ENCODE measurements around the gene KAZN. TPM values are rescaled to one million over a fixed set of nuclear protein-coding genes. Genes with fewer than 3 reads are reported as not detected.

KAZN gene
- total RNA-seq, 1 experiment from 2014 or later: 15.6 TPM

DNA sequence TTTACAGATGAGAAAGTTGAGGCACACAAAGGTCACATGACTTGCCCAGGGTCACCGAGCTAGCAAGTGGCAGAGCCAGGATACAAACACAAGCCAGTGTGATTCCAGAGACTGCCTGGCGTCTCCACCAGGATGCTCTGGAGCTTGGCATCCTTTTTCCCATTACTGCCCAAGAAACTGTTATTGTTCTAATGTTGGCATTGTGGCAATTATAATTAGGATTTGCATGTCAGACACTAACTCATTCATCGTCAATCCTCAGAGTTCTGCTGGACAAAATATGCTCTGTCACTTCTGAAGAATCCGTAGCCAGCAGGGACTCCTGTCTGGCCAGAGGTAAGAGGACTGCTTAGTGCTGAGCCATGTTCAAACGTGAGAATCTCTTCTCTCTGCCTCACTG, 8.8 kb downstream of the KAZN start:
- Histone ChIP-seq H2AFZ (no peak overlapping the region), H3K9me3 (ENCODE audit: insufficient read depth, low read depth) (no peaks in the 10 kb centered on the region), H3K79me2 (ENCODE audit: low read depth) (no peaks in the 10 kb centered on the region), H3F3A (ENCODE audit: insufficient read depth, low read depth) (no peaks in the 10 kb centered on the region), H3K36me3 (ENCODE audit: low read depth) (no peaks in the 10 kb centered on the region), H3K4me3 (no peak overlapping the region), H3K9me2 (ENCODE audit: insufficient read depth) (no peaks in the 10 kb centered on the region), H3K4me1 (replicated peaks; ENCODE audit: insufficient read depth) (no peaks in the 10 kb centered on the region), H3K4me2 (no peak overlapping the region), H3K27ac (no peak overlapping the region), H4K20me1 (ENCODE audit: insufficient read depth) (no peaks in the 10 kb centered on the region), H3K27me3 (ENCODE audit: insufficient read depth, low read depth) (peaks cover 5% of the 10 kb centered on the region; the same call in 1 of the 2 replicates)
- intact Hi-C loops (cut with micrococcal nuclease; ENCODE audit: unreplicated experiment): no loop called here
- CTCF ChIA-PET: no interaction called here
- POLR2A ChIA-PET (ENCODE audit: unreplicated experiment): no interaction called here
- no TSS peak for BruUV-seq (replicated peaks)
- no peak for DNase-seq
- no peak for TF ChIP-seq EZH2 (IDR thresholded peaks at IDR 0.05; ENCODE audit: low read depth)
- TF ChIP-seq, protein P1, sequence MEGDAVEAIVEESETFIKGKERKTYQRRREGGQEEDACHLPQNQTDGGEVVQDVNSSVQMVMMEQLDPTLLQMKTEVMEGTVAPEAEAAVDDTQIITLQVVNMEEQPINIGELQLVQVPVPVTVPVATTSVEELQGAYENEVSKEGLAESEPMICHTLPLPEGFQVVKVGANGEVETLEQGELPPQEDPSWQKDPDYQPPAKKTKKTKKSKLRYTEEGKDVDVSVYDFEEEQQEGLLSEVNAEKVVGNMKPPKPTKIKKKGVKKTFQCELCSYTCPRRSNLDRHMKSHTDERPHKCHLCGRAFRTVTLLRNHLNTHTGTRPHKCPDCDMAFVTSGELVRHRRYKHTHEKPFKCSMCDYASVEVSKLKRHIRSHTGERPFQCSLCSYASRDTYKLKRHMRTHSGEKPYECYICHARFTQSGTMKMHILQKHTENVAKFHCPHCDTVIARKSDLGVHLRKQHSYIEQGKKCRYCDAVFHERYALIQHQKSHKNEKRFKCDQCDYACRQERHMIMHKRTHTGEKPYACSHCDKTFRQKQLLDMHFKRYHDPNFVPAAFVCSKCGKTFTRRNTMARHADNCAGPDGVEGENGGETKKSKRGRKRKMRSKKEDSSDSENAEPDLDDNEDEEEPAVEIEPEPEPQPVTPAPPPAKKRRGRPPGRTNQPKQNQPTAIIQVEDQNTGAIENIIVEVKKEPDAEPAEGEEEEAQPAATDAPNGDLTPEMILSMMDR (conservative IDR thresholded peaks at IDR 0.05): no peak

DNA sequence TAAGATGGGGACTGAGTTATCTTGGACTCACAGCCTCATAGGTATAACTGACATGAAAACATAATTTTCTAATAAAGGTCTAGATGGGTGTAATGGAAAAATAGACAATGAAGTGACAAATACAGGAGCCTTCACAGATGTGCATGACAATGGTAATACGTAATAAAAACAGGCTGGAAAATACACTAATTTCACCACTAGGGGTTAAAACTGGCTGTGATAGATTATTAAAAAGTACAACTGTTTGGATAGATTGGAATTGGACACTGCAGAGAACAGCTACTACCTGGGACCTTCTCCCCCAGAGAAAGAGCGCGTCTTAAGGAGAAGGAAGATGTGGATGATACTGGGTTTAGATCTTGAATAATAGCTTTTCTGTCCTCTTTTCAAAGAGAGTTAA, 9.8 kb downstream of the KAZN start:
- no peak overlapping the region for H3K4me2 ChIP-seq
- intact Hi-C loops (cut with micrococcal nuclease; ENCODE audit: unreplicated experiment): no loop called here
- H3K27ac ChIP-seq: no peak overlapping the region
- no peaks in the 10 kb centered on the region for H3K36me3 ChIP-seq (ENCODE audit: low read depth)
- TF ChIP-seq EZH2 (IDR thresholded peaks at IDR 0.05; ENCODE audit: low read depth): no peak
- TF ChIP-seq, protein P1 (conservative IDR thresholded peaks at IDR 0.05): 0 out of 2 replicates have a peak, but pooled peaks have one; percentile 14
- H3K79me2 ChIP-seq (ENCODE audit: low read depth): no peaks in the 10 kb centered on the region
- CTCF ChIA-PET: no interaction called here
- no peaks in the 10 kb centered on the region for H3K9me3 ChIP-seq (ENCODE audit: insufficient read depth, low read depth)
- H3K9me2 ChIP-seq (ENCODE audit: insufficient read depth): no peaks in the 10 kb centered on the region
- no peaks in the 10 kb centered on the region for H3F3A ChIP-seq (ENCODE audit: insufficient read depth, low read depth)
- no peaks in the 10 kb centered on the region for H3K4me1 ChIP-seq (replicated peaks; ENCODE audit: insufficient read depth)
- no peaks in the 10 kb centered on the region for H3K27me3 ChIP-seq (ENCODE audit: insufficient read depth, low read depth)
- POLR2A ChIA-PET (ENCODE audit: unreplicated experiment): no interaction called here
- H3K4me3 ChIP-seq: no peak overlapping the region
- no peak for DNase-seq
- H2AFZ ChIP-seq: no peak overlapping the region
- no TSS peak for BruUV-seq (replicated peaks)
- H4K20me1 ChIP-seq (ENCODE audit: insufficient read depth): no peaks in the 10 kb centered on the region

DNA sequence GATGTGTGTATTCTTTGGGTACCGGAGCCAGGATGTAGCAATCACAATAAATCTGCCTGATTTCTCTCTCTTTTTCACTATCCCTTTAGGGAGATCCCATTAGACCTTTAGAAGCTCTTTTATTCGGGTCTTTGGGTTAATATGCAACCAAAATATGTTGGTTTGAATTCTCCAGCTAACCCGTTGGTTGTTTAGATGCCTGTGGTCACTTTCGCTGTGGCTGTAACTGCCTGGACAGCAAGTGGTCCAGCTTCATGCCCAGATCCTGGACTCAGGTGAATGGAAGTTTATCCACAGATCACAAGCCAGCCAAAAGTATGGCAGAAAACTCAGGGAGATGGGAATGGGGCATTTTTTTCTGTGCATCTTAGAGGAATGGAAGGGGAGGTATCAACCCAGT, 12.3 kb downstream of the KAZN start:
- no peak for DNase-seq
- Histone ChIP-seq H3K4me2 (no peak overlapping the region), H3K36me3 (ENCODE audit: low read depth) (no peaks in the 10 kb centered on the region), H3K4me3 (no peak overlapping the region), H3K9me3 (ENCODE audit: insufficient read depth, low read depth) (no peaks in the 10 kb centered on the region), H3K4me1 (replicated peaks; ENCODE audit: insufficient read depth) (no peaks in the 10 kb centered on the region), H3K79me2 (ENCODE audit: low read depth) (no peaks in the 10 kb centered on the region), H3K9me2 (ENCODE audit: insufficient read depth) (no peaks in the 10 kb centered on the region), H3F3A (ENCODE audit: insufficient read depth, low read depth) (no peaks in the 10 kb centered on the region), H3K27me3 (ENCODE audit: insufficient read depth, low read depth) (no peaks in the 10 kb centered on the region), H2AFZ (no peak overlapping the region), H3K27ac (no peak overlapping the region), H4K20me1 (ENCODE audit: insufficient read depth) (no peaks in the 10 kb centered on the region)
- ChIA-PET POLR2A (ENCODE audit: unreplicated experiment) (no interaction called here), CTCF (no interaction called here)
- intact Hi-C loops (cut with micrococcal nuclease; ENCODE audit: unreplicated experiment): no loop called here
- BruUV-seq (replicated peaks): no TSS peak
- TF ChIP-seq EZH2 (IDR thresholded peaks at IDR 0.05; ENCODE audit: low read depth): no peak
- TF ChIP-seq, protein P1 (conservative IDR thresholded peaks at IDR 0.05): no peak
